GM19193 (cell line): ENCODE measurements around the gene IER3IP1.

Experiments
- POLR2A ChIP-seq: IDR thresholded peaks from 4 replicates; pipeline ENCODE4 v1.6.1; 2011; ENCODE audit not compliant: insufficient read depth, insufficient read length; ENCODE audit errors: extremely low read depth

The IER3IP1 gene

DNA sequence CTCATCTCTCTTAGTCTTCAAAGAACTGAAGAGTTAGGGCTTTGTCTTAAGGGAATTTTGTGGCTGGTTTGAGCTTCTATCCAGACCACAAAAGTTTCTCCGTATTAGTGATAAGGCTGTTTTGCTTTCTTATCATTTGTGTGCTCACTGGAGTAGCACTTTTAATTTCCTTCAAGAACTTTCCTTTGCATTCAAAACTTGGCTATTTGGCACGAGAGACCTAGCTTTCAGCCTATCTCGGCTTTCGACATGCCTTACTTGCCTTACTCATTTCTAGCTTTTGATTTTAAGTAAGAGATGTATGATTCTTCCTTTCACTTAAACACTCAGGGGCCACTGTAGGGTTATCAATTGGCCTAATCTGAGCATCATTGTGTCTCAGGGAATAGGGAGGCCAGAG is 55.7 kb downstream of the IER3IP1 start:
- TF ChIP-seq POLR2A, result no peak

GRCh38 chr18:47118981-47119380 is 57.2 kb downstream of the IER3IP1 start:
- TF ChIP-seq POLR2A, result no peak

DNA sequence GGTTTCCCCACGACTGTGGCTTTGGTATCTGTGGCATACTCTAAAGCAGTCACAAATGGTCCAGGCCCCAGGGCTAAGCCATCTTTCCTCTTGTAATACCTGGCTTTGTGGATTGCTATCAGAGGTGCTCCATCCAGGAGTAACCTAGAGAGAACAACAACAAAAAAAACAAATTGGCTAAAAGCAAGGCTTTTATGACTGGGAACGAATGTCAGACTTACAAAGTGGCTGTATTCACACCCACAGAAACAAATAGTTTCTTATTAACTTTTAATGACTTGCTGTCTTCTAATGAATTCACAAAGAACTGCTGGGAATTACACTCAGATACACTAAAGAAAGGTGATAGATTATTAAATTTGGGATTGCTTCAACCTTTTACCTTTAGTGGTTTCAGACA is 61.0 kb downstream of the IER3IP1 start:
- no peak for TF ChIP-seq POLR2A

- no peak for TF ChIP-seq POLR2A
These were observed 62.2 kb downstream of the IER3IP1 start for GRCh38 chr18:47113796-47114540.

DNA sequence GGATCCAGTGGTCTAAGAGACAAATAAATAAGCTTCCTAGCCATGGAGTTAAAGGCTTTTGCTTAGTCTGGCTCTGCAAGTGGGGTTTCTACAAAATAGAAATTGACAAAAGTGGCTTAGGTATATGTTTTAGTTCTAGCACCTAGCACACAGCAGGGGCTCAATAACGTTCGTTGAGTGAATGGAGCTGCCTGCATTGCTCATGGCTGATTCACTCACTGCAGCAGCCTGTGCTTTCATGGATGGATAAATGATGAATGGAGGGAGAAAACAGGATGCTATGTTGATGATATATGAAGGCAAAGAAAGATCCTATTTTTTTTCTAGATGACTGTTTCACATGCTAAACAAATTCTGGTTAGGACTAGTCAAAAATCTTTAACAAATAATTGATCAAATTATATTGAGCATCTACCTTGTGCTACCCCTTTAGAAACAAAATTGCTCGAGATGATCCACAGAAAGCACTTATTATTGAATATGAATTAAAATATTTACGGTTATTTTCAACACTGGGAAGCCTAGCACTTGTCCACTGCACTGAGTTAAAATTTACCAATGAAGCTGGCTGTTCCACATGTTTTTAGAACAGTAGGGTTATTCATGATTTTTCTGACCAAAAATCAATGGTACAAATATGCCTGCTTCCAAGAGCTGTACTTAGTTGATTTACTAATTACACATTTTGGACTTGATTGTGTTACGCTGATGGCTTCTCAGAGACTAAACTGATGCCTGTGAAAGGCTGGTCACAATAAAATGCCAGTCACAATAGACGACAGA is 65.5 kb downstream of the IER3IP1 start:
- no peak for TF ChIP-seq POLR2A

GRCh38 chr18:47109720-47110119 is 66.4 kb downstream of the IER3IP1 start:
- no peak for TF ChIP-seq POLR2A

GRCh38 chr18:47108998-47109405 is 67.2 kb downstream of the IER3IP1 start:
- no peak for TF ChIP-seq POLR2A

DNA sequence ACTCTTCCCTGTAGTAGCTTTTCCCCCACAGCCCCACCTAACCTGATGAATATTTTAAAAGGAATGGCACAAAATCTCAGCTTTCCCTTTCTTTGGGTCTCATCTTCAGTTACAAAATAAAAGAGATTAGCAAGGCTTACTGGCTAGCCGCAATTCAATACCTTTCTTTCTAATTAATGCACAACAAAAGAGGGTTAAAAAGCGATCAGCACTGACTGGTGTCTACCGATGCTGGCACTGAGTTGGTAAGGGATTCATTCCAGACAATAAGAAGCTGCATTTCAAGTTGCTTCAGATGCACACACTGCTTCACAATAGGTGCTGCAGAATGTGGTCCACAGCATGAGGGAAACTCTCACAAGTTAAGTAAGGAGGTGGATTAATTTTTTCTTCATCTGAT is 67.8 kb downstream of the IER3IP1 start:
- no peak for TF ChIP-seq POLR2A
